Stimulated activated CD8-positive, alpha-beta memory T cell treated with anti-CD3 and anti-CD28 coated beads, Interleukin-7, amount 100 ng/mL, for 48 hours (primary cell): ENCODE data around the gene RPGRIP1L.

Source experiments
- DNase-seq, 2 donors: peaks; one replicate each; pipeline ENCODE4 v3.0.0-alpha.2; 2020; ENCODE audit warnings: low read depth in 1 of 2; ENCODE audit errors: extremely low read depth in 1 of 2

The RPGRIP1L gene

GRCh38 chr16:53703590-53704444 lies at the start of gene RPGRIP1L, which contains the start of gene FTO:
RPGRIP1L (minus strand) TSS chr16:53703859; CDS start chr16:53700723, 3,136 bp downstream.
FTO (plus strand) TSS chr16:53704156.
- peak; percentile 89 to 97 for DNase-seq

DNA sequence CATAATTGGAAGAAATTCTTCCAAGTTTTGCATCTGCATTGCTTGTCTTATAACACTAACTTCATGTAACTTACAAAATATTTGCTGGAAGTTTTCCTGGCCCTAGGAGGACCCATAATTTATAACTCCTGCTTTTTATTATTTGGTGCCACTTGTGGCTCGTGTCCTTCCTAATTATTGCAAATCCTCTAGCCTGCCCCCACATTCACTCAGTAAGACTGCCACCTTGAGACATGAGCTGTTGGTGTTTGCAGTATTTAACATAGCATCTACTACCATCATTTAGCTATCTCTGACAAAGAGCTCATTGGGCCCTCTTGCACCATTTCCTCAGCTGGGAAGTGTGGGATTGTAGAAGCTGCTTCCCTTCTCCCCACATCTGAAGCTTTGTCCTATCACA lies 49.8 kb upstream of the RPGRIP1L start:
- no peak for DNase-seq

DNA sequence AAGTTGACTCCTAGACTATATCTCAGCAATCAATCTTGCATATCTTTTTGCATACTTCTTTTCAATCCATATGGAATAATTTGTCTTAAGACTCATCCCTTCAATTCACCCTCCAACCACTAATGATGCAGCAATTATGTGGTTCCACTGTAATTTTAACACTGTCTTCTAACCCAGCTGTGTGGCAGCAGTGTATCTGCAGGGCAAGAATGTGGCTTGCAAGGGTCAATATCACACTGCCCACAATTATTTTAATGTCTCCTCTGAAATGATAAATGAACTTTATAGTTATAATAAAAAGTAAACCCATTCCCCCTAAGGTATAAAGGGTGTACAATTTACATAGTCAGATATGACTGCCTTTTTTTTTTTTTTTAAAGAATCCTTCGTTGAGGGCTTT lies 48.9 kb upstream of the RPGRIP1L start:
- no peak for DNase-seq

DNA sequence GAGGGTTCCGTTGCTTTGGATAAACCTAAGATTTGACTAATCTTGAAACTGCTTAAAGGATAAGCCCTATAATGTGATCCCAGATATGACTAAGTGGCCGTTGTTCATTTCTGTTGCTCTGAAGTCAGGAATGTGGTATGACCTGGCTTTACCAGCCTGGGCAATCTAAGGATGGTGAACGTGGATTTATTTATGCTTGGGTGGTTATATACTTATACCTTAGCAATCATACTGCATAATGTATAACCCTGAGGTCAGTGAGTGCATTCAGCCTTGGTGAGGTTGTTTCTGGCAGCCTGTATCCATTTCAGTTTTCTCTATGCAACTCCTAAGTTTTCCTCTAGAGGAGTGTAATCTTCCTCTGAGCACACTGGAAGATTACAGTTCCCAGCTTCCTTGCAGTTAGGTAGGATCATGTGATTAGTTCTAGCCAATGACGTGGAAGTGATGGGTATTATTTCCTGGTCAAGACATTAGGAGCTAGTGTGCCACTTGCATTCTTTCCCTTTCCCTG lies 42.2 kb upstream of the RPGRIP1L start:
- no peak for DNase-seq

GRCh38 chr16:53745086-53745485 lies 41.4 kb upstream of the RPGRIP1L start:
- DNase-seq: no peak

- no peak for DNase-seq
These were observed 40.8 kb upstream of the RPGRIP1L start for GRCh38 chr16:53744449-53744848.

DNA sequence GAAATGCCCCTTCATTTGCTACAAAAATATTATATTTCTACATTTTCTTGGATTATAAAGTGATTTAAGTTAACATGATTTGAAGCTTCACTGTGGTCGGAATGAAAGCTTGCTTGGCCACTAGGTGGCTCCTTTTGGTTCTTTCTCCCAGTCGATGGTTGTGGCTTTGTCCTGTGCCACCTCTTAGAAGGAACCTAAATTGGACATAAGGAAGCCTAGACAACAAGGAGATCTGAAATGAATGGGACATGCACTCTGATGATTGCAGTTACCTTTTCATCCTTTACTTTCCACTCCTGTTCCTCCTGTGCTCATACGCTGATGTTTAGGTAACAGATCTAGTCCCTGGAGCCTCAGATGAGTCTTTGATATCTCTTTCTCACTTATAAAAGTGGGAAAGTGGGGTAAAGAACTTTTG lies 39.5 kb upstream of the RPGRIP1L start:
- no peak for DNase-seq

GRCh38 chr16:53741546-53741945 lies 37.9 kb upstream of the RPGRIP1L start:
- no peak for DNase-seq

DNA sequence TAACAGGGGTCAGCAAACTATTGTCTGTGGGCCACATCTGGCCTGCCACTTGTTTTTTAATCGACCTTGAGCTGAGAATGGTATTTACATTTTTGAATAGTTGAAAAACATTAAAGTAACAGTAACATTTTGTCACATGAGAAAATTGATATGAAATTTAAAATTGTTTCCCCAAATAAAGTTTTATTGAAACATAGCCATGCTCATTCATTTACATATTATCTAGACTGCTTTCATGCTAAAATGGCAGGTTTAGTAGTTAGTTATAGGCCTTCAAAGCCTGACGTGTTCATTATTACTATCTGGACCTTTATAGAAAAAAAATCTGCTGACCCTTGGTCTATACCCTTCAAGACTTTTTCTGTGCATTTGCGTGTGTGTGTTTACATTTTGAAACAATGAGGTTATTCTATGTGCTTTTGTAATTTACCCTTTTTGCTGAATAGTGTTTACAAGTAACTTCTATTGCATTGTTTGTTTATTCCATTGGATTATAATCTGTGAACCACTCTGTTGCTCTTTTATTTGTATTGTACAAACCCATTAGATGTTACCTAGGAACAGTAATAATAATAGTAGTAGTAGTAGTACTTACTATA lies 37.4 kb upstream of the RPGRIP1L start:
- DNase-seq: no peak

DNA sequence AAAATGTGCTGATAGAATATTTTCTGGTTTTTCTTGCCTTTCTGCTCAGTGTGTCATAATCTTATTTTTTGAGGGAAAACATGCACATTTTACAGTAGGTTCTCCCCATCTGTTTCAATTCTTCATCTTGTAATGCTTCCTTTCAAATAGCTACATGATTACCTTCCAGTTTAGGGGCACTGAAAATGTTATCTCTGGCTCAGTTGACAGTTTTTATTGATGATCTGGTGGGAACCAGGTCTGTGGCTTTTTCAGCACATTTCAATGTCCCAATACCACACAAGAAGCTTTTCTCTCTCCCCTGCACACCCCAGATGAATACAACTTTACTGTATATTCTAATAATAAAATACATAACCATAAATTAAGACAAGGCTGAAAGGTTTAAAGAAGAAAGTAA lies 36.8 kb upstream of the RPGRIP1L start:
- no peak for DNase-seq

DNA sequence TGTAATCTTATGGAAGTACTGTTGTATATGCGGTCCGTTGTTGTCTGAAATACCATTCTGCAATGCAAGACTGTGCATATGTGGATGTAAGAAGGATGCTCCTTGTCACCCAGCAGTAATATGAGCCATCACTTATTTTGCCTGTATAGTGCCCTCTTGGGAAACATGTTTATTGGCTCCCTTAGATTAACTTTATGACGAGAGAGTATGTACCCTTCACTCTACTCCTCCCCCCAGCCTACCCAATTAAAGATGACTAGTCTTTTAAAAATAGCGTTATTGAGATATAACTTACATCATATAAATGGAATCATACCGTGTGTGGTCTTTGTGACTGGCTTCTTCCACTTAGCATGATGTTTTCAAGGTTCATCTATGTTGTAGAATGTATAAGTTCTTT lies 33.9 kb upstream of the RPGRIP1L start:
- no peak for DNase-seq

DNA sequence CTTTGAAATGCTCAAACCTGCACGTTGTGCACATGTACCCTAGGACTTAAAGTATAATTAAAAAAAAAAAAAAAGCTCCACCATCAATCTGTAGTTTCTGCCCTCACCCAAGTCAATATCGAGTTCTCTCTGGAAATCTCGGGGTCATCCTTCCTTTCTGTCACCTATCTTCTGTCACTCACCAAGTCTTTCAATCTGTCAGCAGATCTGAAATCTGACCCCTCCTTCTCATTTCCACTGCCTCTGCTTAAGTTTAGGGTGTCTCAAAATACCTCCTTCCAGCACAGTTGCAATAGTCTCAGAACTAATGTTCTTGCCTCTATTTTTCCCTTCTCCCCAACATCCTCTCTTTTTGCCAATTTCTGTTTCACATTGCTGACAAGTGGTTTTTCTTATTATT lies 32.6 kb upstream of the RPGRIP1L start:
- no peak for DNase-seq

GRCh38 chr16:53734908-53735307 lies 31.2 kb upstream of the RPGRIP1L start:
- DNase-seq: no peak

DNA sequence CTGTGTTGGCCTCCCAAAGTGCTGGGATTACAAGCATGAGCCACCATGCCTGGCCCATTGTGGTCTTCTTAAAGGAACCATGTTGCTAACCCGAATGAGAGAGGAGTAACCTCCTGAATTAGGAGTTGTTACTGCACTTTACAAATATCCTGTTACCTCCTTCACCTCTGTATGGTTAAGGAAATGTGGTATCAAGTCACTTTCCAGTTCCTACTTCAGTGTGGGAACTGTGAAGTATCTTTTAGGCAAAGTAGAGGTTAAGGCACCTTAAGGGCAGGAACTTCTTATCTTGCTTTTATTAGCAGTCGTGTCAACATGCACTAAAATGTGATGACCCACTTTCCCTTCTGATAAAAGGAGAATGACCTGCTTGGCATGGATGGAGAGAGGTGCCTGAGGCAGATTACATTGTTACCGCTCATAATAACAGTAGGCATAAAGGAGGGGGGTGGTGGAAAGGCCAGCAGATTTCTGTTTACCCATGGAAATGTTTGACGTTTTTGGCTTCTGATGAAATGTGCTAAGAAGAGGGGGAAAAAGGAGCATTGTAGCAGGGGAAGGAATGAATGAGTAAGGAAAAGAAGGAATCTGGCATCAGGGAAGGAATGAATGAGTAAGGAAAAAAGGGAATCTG lies 28.8 kb upstream of the RPGRIP1L start:
- DNase-seq: no peak

- no peak for DNase-seq
These were observed 27.0 kb upstream of the RPGRIP1L start for GRCh38 chr16:53730693-53731092.

- no peak for DNase-seq
These were observed 23.0 kb upstream of the RPGRIP1L start for GRCh38 chr16:53726625-53727024.

GRCh38 chr16:53721017-53721416 lies 17.4 kb upstream of the RPGRIP1L start:
- no peak for DNase-seq

DNA sequence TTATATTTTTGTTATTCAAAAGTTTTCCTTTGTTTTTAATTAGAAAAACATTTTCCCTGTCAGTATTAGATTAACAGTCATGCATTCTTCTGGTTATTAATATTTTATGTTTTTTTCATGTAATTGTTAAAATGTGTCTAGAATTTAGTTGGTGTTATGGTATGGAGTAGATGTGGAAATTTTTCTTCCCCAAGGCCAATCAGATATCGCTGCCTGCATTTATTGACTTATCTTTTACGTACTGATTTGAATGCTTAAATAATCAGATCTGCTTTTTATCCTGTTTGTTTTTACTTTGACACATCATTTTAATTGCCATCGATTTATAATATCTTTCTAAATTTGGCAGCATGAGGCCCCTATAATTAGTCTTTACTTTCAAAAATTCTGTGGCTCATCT lies 13.9 kb upstream of the RPGRIP1L start:
- DNase-seq: no peak

- DNase-seq: no peak
These were observed 11.3 kb upstream of the RPGRIP1L start for GRCh38 chr16:53715023-53715384.

- no peak for DNase-seq
These were observed 10.8 kb upstream of the RPGRIP1L start for GRCh38 chr16:53714205-53715022.
